HepG2 (cell line): ENCODE results near the gene POU2AF2. TPM values are rescaled to one million over a fixed set of nuclear protein-coding genes. Genes with fewer than 3 reads are reported as not detected.

Experiments used
- EEA1 ChIP-seq: sonication (generic); formaldehyde crosslinking; IDR thresholded peaks from 2 replicates; pipeline ENCODE4 v1.5.1; 2020; ENCODE audit warnings: mild to moderate bottlenecking, missing genetic modification reagents, borderline replicate concordance
- ELF1 ChIP-seq: sonication (generic); formaldehyde crosslinking; IDR thresholded peaks from 2 replicates; pipeline ENCODE4 v1.4.0; 2020; ENCODE audit warnings: missing genetic modification reagents
- FIP1L1 ChIP-seq: fragments of 200-400 bp; formaldehyde crosslinking; IDR thresholded peaks from 2 replicates; pipeline ENCODE4 v1.6.1; 2018; ENCODE audit warnings: low read depth, mild to moderate bottlenecking, low read length, moderate library complexity, borderline replicate concordance; ENCODE audit not compliant: insufficient read depth
- HMG20A ChIP-seq: IDR thresholded peaks from 2 replicates; pipeline ENCODE4 v1.6.1; 2016; ENCODE audit warnings: borderline replicate concordance
- KDM1A ChIP-seq: IDR thresholded peaks from 2 replicates; pipeline ENCODE4 v1.6.1; 2016; ENCODE audit warnings: missing compliant biosample characterization
- LCORL ChIP-seq, 2 experiments: fragments of 450-650 bp in 1 of 2; sonication (generic) in 1 of 2; formaldehyde crosslinking in 1 of 2; IDR thresholded peaks; 2 replicates each; pipeline versions ENCODE4 v1.5.0 to v1.6.1; 2017 to 2020; ENCODE audit warnings: antibody characterized with exemption in 1 of 2, missing genetic modification reagents in 1 of 2
- NAIF1 ChIP-seq: sonication (generic); formaldehyde crosslinking; IDR thresholded peaks from 2 replicates; pipeline ENCODE4 v1.5.0; 2020; ENCODE audit warnings: mild to moderate bottlenecking, missing genetic modification reagents, borderline replicate concordance
- NPAS2 ChIP-seq: sonication (generic); formaldehyde crosslinking; IDR thresholded peaks from 2 replicates; pipeline ENCODE4 v1.8.0; 2022; ENCODE audit warnings: mild to moderate bottlenecking, missing genetic modification reagents, borderline replicate concordance
- SRSF4 ChIP-seq: fragments of 200-400 bp; formaldehyde crosslinking; IDR thresholded peaks from one replicate; pipeline ENCODE4 v1.6.1; 2018; ENCODE audit warnings: mild to moderate bottlenecking, low read depth, low read length, moderate library complexity; ENCODE audit not compliant: poor library complexity, severe bottlenecking
- TMF1 ChIP-seq: sonication (generic); formaldehyde crosslinking; IDR thresholded peaks from 2 replicates; pipeline ENCODE4 v1.8.1; 2022; ENCODE audit warnings: low read depth, missing genetic modification reagents
- ZKSCAN5 ChIP-seq: sonication (generic); formaldehyde crosslinking; IDR thresholded peaks from 2 replicates; pipeline ENCODE4 v1.5.1; 2020; ENCODE audit warnings: mild to moderate bottlenecking, missing genetic modification reagents
- ZMYM4 ChIP-seq: sonication (generic); formaldehyde crosslinking; IDR thresholded peaks from 2 replicates; pipeline ENCODE4 v1.8.1; 2023; ENCODE audit warnings: mild to moderate bottlenecking, missing genetic modification reagents
- ZNF431 ChIP-seq: sonication (generic); formaldehyde crosslinking; IDR thresholded peaks from 2 replicates; pipeline ENCODE4 v1.9.0; 2022; ENCODE audit warnings: missing genetic modification reagents, low read depth, mild to moderate bottlenecking, borderline replicate concordance
- ZNF510 ChIP-seq: sonication (generic); formaldehyde crosslinking; IDR thresholded peaks from 2 replicates; pipeline ENCODE4 v1.4.0; 2020; ENCODE audit warnings: low read depth, mild to moderate bottlenecking, missing genetic modification reagents
- ZNF878 ChIP-seq: sonication (generic); formaldehyde crosslinking; IDR thresholded peaks from 2 replicates; pipeline ENCODE4 v1.8.1; 2023; ENCODE audit warnings: mild to moderate bottlenecking, missing genetic modification reagents, moderate library complexity
- ZNF891 ChIP-seq: sonication (generic); formaldehyde crosslinking; IDR thresholded peaks from 2 replicates; pipeline ENCODE4 v1.5.0; 2020; ENCODE audit warnings: mild to moderate bottlenecking, missing genetic modification reagents
- polyA plus RNA-seq, 8 experiments: library from polyadenylated mRNA; depleted of rRNA in 3 of 8; stranded (reverse) in 7 of 8; unstranded in 1 of 8; fragments of >200 nt; fragmentation: Illumina TruSeq in 4 of 8; extraction: Trizol in 4 of 8; gene quantifications; 2 replicates each; pipeline versions ENCODE4 v1.2.1 to v1.2.3, GENCODE V29; 2011 to 2016; ENCODE audit warnings: low read depth in 4 of 8, missing spikeins in 1 of 8, mixed read lengths in 1 of 8; ENCODE audit not compliant: insufficient read depth in 1 of 8
- total RNA-seq, 5 experiments: library from RNA; depleted of rRNA; stranded (reverse); fragments of >200 nt; fragmentation: Illumina TruSeq; extraction: Trizol; gene quantifications; 2 replicates each; pipeline ENCODE4 v1.2.3, GENCODE V29; 2016; ENCODE audit warnings: low read depth in 1 of 5
- TF ChIP-seq, protein P1 (sequence below): sonication (generic); formaldehyde crosslinking; IDR thresholded peaks from 2 replicates; pipeline ENCODE4; 2020; ENCODE audit warnings: missing genetic modification reagents, mild to moderate bottlenecking, borderline replicate concordance
- TF ChIP-seq, protein P2 (sequence below): sonication (generic); formaldehyde crosslinking; IDR thresholded peaks from 2 replicates; pipeline ENCODE4 v1.9.0; 2021; ENCODE audit warnings: missing genetic modification reagents, borderline replicate concordance

The POU2AF2 gene
- total and polyA plus RNA-seq, 2 of the 13 experiments (the other 11 are each of a cell fraction or from before 2014, with no cell fraction given) = 0.11 TPM; not detected in 1

DNA sequence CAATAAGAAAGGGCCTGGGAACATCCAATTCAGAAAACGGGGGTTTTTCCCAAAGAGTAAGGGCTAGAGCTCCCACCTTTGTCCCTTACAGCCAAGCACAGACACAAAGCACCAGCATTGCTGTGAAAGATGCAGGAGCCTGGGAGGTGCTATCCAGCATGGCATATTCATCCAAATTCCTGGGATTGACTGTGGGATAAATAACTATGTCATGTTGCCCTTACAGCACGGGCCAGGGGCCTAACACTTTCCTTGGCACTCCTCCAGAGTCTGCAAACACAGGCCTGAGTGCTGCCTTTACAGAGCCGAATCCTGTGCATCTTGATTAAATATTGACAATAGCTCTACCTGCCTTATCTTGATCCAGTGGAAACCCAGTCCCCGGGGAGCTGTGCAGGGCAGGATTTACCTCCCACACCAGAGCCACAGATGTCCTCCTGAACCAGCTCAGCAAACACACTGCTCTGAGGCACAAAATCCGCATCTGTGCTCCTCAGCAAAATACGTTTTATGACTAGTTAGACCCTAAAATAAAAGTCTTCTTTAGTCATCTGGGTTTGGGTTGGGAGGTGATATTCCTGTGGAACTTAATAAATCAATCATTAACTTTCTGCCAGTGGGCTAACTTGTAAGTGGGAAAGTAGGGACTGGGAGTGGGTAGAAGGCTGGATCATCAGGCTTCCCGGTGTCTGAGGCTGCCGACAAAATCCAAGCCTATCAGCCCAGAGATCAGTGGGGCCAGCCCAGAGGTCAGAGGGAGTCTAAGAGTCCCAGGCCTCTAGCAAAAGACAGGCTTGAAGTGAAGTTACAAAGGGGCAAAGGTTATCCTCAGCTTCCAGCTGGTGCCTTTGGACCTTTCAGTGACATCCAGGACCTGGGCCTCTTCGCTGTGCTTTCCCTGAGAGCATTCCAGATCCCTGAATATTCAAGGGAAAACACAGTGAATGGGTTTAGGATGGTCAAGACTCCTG lies 89.3 kb downstream of the POU2AF2 start (continued):
- peak; percentile 66 for TF ChIP-seq ZMYM4 (CRISPR knock-in tag)
- TF ChIP-seq EEA1 (CRISPR knock-in tag) = no peak
- no peak for TF ChIP-seq NPAS2
- TF ChIP-seq, protein P1, sequence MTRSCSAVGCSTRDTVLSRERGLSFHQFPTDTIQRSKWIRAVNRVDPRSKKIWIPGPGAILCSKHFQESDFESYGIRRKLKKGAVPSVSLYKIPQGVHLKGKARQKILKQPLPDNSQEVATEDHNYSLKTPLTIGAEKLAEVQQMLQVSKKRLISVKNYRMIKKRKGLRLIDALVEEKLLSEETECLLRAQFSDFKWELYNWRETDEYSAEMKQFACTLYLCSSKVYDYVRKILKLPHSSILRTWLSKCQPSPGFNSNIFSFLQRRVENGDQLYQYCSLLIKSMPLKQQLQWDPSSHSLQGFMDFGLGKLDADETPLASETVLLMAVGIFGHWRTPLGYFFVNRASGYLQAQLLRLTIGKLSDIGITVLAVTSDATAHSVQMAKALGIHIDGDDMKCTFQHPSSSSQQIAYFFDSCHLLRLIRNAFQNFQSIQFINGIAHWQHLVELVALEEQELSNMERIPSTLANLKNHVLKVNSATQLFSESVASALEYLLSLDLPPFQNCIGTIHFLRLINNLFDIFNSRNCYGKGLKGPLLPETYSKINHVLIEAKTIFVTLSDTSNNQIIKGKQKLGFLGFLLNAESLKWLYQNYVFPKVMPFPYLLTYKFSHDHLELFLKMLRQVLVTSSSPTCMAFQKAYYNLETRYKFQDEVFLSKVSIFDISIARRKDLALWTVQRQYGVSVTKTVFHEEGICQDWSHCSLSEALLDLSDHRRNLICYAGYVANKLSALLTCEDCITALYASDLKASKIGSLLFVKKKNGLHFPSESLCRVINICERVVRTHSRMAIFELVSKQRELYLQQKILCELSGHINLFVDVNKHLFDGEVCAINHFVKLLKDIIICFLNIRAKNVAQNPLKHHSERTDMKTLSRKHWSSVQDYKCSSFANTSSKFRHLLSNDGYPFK (CRISPR knock-in tag) = peak; percentile 56; the same call in 1 of the 2 replicates
- peak; percentile 21; the same call in 1 of the 2 replicates for TF ChIP-seq ZKSCAN5 (CRISPR knock-in tag)
- 0 out of 2 replicates have a peak, but pooled peaks have one; percentile 13 for TF ChIP-seq TMF1 (CRISPR knock-in tag)
- TF ChIP-seq ZNF891 = 0 out of 2 replicates have a peak, but pooled peaks have one; percentile 11
- TF ChIP-seq ZNF510 (CRISPR knock-in tag) = no peak
- TF ChIP-seq, protein P2, sequence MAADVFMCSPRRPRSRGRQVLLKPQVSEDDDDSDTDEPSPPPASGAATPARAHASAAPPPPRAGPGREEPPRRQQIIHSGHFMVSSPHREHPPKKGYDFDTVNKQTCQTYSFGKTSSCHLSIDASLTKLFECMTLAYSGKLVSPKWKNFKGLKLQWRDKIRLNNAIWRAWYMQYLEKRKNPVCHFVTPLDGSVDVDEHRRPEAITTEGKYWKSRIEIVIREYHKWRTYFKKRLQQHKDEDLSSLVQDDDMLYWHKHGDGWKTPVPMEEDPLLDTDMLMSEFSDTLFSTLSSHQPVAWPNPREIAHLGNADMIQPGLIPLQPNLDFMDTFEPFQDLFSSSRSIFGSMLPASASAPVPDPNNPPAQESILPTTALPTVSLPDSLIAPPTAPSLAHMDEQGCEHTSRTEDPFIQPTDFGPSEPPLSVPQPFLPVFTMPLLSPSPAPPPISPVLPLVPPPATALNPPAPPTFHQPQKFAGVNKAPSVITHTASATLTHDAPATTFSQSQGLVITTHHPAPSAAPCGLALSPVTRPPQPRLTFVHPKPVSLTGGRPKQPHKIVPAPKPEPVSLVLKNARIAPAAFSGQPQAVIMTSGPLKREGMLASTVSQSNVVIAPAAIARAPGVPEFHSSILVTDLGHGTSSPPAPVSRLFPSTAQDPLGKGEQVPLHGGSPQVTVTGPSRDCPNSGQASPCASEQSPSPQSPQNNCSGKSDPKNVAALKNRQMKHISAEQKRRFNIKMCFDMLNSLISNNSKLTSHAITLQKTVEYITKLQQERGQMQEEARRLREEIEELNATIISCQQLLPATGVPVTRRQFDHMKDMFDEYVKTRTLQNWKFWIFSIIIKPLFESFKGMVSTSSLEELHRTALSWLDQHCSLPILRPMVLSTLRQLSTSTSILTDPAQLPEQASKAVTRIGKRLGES (CRISPR knock-in tag) = 0 out of 2 replicates have a peak, but pooled peaks have one; percentile 43
- peak; percentile 6; the same call in 1 of the 2 replicates for TF ChIP-seq ELF1 (CRISPR knock-in tag)
- peak; percentile 69; the same call in 1 of the 2 replicates for TF ChIP-seq LCORL (IDR thresholded peaks at IDR 0.05)
- peak; percentile 94 for TF ChIP-seq LCORL (CRISPR knock-in tag; IDR thresholded peaks at IDR 0.05)
- peak; percentile 70; the same call in 1 of the 2 replicates for TF ChIP-seq ZNF431 (CRISPR knock-in tag)
- TF ChIP-seq HMG20A = peak; percentile 85
- TF ChIP-seq SRSF4 = no peak
- no peak for TF ChIP-seq KDM1A (CRISPR knock-in tag)
- no peak for TF ChIP-seq NAIF1 (CRISPR knock-in tag)
- TF ChIP-seq FIP1L1 = no peak; the same call in 1 of the 2 replicates
- peak; percentile 29; the same call in 1 of the 2 replicates for TF ChIP-seq ZNF878 (CRISPR knock-in tag)
